GM12878 (cell line): ENCODE results near the gene CFC1.
"Not testable (repeated sequence)": the region's sequence is repeated elsewhere in the genome, so short reads cannot be mapped to it uniquely, and the experiment has no call there.

Experiments
- ASH2L ChIP-seq: fragments of 300-600, 200-600 bp; sonication (generic); IDR thresholded peaks from 2 replicates; pipeline ENCODE4 v1.6.1; 2017; ENCODE audit warnings: low read depth, mild to moderate bottlenecking, borderline replicate concordance
- BCLAF1 ChIP-seq: fragments of 450-650 bp; IDR thresholded peaks from 2 replicates; pipeline ENCODE4 v1.6.1; 2017; ENCODE audit warnings: antibody characterized with exemption, mild to moderate bottlenecking, moderate library complexity
- BMI1 ChIP-seq: fragments of 450-650 bp; IDR thresholded peaks from 2 replicates; pipeline ENCODE4 v1.6.1; 2016; ENCODE audit warnings: mild to moderate bottlenecking, moderate library complexity, borderline replicate concordance
- CEBPB ChIP-seq, 2 experiments: fragments of 150-350 bp in 1 of 2; IDR thresholded peaks; 2 replicates each; pipeline ENCODE4 v1.6.1; 2012 to 2014; ENCODE audit warnings: low read depth in 2 of 2, low read length in 2 of 2, borderline replicate concordance in 1 of 2, inconsistent platforms in 1 of 2
- CTCF ChIP-seq, 3 experiments: IDR thresholded peaks in 2 of 3; conservative IDR thresholded peaks in 1 of 3; 2 replicates each; pipeline ENCODE4 v1.5.1; 2011; ENCODE audit warnings: low read depth in 3 of 3, low read length in 3 of 3, mild to moderate bottlenecking in 3 of 3, control low read depth in 2 of 3, moderate library complexity in 2 of 3, inconsistent platforms in 1 of 3, mixed read lengths in 1 of 3; ENCODE audit not compliant: control insufficient read depth in 2 of 3, insufficient read depth in 1 of 3; ENCODE audit errors: extremely low read depth in 1 of 3
- EGR1 ChIP-seq, 2 experiments: IDR thresholded peaks; 1 replicate in 1 of 2; 2 replicates in 1 of 2; pipeline ENCODE4 v1.6.1; 2011 to 2012; ENCODE audit warnings: low read depth in 2 of 2, low read length in 2 of 2, borderline replicate concordance in 1 of 2, mild to moderate bottlenecking in 1 of 2, moderate library complexity in 1 of 2
- GABPA ChIP-seq: IDR thresholded peaks from 2 replicates; pipeline ENCODE4 v1.6.1; 2014; ENCODE audit warnings: antibody characterized with exemption, low read depth, mild to moderate bottlenecking, inconsistent platforms
- KDM1A ChIP-seq: fragments of 200-600 bp; sonication (generic); IDR thresholded peaks from 2 replicates; pipeline ENCODE4 v1.6.1; 2016; ENCODE audit warnings: borderline replicate concordance
- POLR2A ChIP-seq: IDR thresholded peaks from 2 replicates; pipeline ENCODE4 v1.6.1; 2011; ENCODE audit warnings: low read depth, mild to moderate bottlenecking, low read length
- ZBTB33 ChIP-seq: fragments of 450-650 bp; IDR thresholded peaks from 2 replicates; pipeline ENCODE4 v1.6.1; 2017; ENCODE audit warnings: mild to moderate bottlenecking
- ZNF217 ChIP-seq: fragments of 450-650 bp; IDR thresholded peaks from 2 replicates; pipeline ENCODE4 v1.6.1; 2017; ENCODE audit warnings: antibody characterized with exemption, mild to moderate bottlenecking

- TF ChIP-seq CTCF (IDR thresholded peaks at IDR 0.05 in 2 of 3, conservative IDR thresholded peaks at IDR 0.05 in 1 of 3; ENCODE audit: control insufficient read depth in 2 of 3, extremely low read depth in 1 of 3, insufficient read depth in 1 of 3, low read depth in 3 of 3, low read length in 3 of 3); KDM1A; POLR2A; CEBPB (IDR thresholded peaks at IDR 0.05; ENCODE audit: borderline replicate concordance in 1 of 2, low read depth in 2 of 2, low read length in 2 of 2); BCLAF1; ASH2L; GABPA; ZBTB33; BMI1; EGR1 (IDR thresholded peaks at IDR 0.05; ENCODE audit: borderline replicate concordance in 1 of 2, low read depth in 2 of 2, low read length in 2 of 2); ZNF217: not testable (repeated sequence)
Measured at GRCh38 chr2:130579121-130579520, 20.3 kb downstream of the CFC1 start.
